DND-41 (cell line): ENCODE data around the gene SPDL1.

Experiments
- ATAC-seq: fragments of 200-7000 bp; cut with Tn5 transposase; 3 replicates; pipeline ENCODE4 v1.9.1; 2021; ENCODE audit warnings: low read depth; ENCODE audit not compliant: insufficient read depth
- DNase-seq: peaks from one replicate; pipeline ENCODE4 v3.0.0-alpha.2; 2020
- H2AFZ ChIP-seq: 2 replicates; pipeline ENCODE4 v1.6.0; 2012; ENCODE audit warnings: low read depth, low read length
- H3K27ac ChIP-seq: 2 replicates; pipeline ENCODE4 v1.5.1; 2012; ENCODE audit warnings: low read length, inconsistent platforms
- H3K27me3 ChIP-seq: fragments of 200-600 bp; sonication (generic); 2 replicates; pipeline ENCODE4 v1.6.0; 2012; ENCODE audit warnings: low read length, mild to moderate bottlenecking, inconsistent platforms; ENCODE audit not compliant: insufficient read depth, poor library complexity
- H3K36me3 ChIP-seq: 2 replicates; pipeline ENCODE4 v1.5.1; 2012; ENCODE audit warnings: low read length, inconsistent platforms; ENCODE audit not compliant: insufficient read depth
- H3K4me1 ChIP-seq: 2 replicates; pipeline ENCODE4 v1.5.1; 2012; ENCODE audit warnings: mild to moderate bottlenecking, low read length; ENCODE audit not compliant: insufficient read depth
- H3K4me2 ChIP-seq: 2 replicates; pipeline ENCODE4 v1.6.0; 2012; ENCODE audit warnings: mild to moderate bottlenecking, moderate library complexity, low read length, inconsistent platforms; ENCODE audit not compliant: insufficient read depth
- H3K4me3 ChIP-seq, 2 experiments: fragments of 200-600 bp in 1 of 2; shearing (Covaris generic) in 1 of 2; 2 replicates each; pipeline ENCODE4 v1.5.1; 2012 to 2016; ENCODE audit warnings: inconsistent platforms in 2 of 2, low read length in 2 of 2, mild to moderate bottlenecking in 2 of 2, low read depth in 1 of 2, moderate library complexity in 1 of 2
- H3K79me2 ChIP-seq: 2 replicates; pipeline ENCODE4 v1.6.0; 2012; ENCODE audit warnings: low read length, inconsistent platforms; ENCODE audit not compliant: insufficient read depth
- H3K9ac ChIP-seq: 2 replicates; pipeline ENCODE4 v1.6.0; 2012; ENCODE audit warnings: low read depth, mild to moderate bottlenecking, inconsistent platforms, low read length, moderate library complexity
- H3K9me3 ChIP-seq: 2 replicates; pipeline ENCODE4 v1.5.1; 2012; ENCODE audit warnings: low read length, moderate library complexity, mild to moderate bottlenecking, inconsistent platforms; ENCODE audit not compliant: insufficient read depth, severe bottlenecking
- H4K20me1 ChIP-seq: 2 replicates; pipeline ENCODE4 v1.6.0; 2012; ENCODE audit warnings: low read length; ENCODE audit not compliant: insufficient read depth
- CTCF ChIP-seq: IDR thresholded peaks from 2 replicates; pipeline ENCODE4 v1.5.1; 2012; ENCODE audit warnings: borderline replicate concordance, low read length, moderate library complexity, mild to moderate bottlenecking; ENCODE audit not compliant: poor library complexity, severe bottlenecking; ENCODE audit errors: extremely low read depth
- EZH2 ChIP-seq: IDR thresholded peaks from 3 replicates; pipeline ENCODE4 v1.6.1; 2012; ENCODE audit warnings: borderline replicate concordance, low read depth, mild to moderate bottlenecking, moderate library complexity, low read length, inconsistent platforms; ENCODE audit not compliant: severe bottlenecking

Gene SPDL1

GRCh38 chr5:169538944-169539343 lies 44.6 kb upstream of the SPDL1 start:
- Histone ChIP-seq H3K27ac (no peak overlapping the region), H2AFZ (no peak overlapping the region), H3K9me3 (no peaks in the 10 kb centered on the region), H3K36me3 (no peaks in the 10 kb centered on the region), H3K4me3 (no peak overlapping the region), H3K27me3 (peaks cover 6% of the 10 kb centered on the region), H3K4me1 (no peaks in the 10 kb centered on the region), H3K79me2 (no peaks in the 10 kb centered on the region), H4K20me1 (no peaks in the 10 kb centered on the region), H3K9ac (no peak overlapping the region), H3K4me2 (no peak overlapping the region)
- ATAC-seq: no peak
- no peak for DNase-seq
- TF ChIP-seq CTCF (no peak), EZH2 (no peak)

GRCh38 chr5:169542811-169543210 lies 40.8 kb upstream of the SPDL1 start:
- Histone ChIP-seq H3K4me3 (no peak overlapping the region), H3K9me3 (no peaks in the 10 kb centered on the region), H3K4me1 (no peaks in the 10 kb centered on the region), H4K20me1 (no peaks in the 10 kb centered on the region), H3K27me3 (peaks cover 16% of the 10 kb centered on the region), H3K27ac (no peak overlapping the region), H2AFZ (no peak overlapping the region), H3K36me3 (no peaks in the 10 kb centered on the region), H3K9ac (no peak overlapping the region), H3K79me2 (no peaks in the 10 kb centered on the region), H3K4me2 (no peak overlapping the region)
- TF ChIP-seq CTCF: no peak
- TF ChIP-seq EZH2: no peak
- DNase-seq (no peak), ATAC-seq (no peak)

GRCh38 chr5:169544264-169544950 lies 39.2 kb upstream of the SPDL1 start:
- DNase-seq: no peak
- no peaks in the 10 kb centered on the region for H3K4me1 ChIP-seq
- TF ChIP-seq CTCF: no peak
- no peak for TF ChIP-seq EZH2
- no peak for ATAC-seq
- H3K36me3 ChIP-seq: no peaks in the 10 kb centered on the region
- H2AFZ ChIP-seq: no peak overlapping the region
- H3K9me3 ChIP-seq: no peaks in the 10 kb centered on the region
- no peaks in the 10 kb centered on the region for H3K79me2 ChIP-seq
- H3K27me3 ChIP-seq: peaks cover 13% of the 10 kb centered on the region
- H4K20me1 ChIP-seq: no peaks in the 10 kb centered on the region
- H3K27ac ChIP-seq: no peak overlapping the region
- no peak overlapping the region for H3K4me3 ChIP-seq
- H3K9ac ChIP-seq: no peak overlapping the region
- H3K4me2 ChIP-seq: no peak overlapping the region
